HG03442 (cell line): ENCODE results near the gene SERPINB12.

Source experiments
- ATAC-seq: cut with Tn5 transposase; IDR thresholded peaks from one replicate; pipeline ENCODE4 v1.9.1; 2021; ENCODE audit warnings: mild to moderate bottlenecking, moderate library complexity; ENCODE audit not compliant: unreplicated experiment

The SERPINB12 gene

DNA sequence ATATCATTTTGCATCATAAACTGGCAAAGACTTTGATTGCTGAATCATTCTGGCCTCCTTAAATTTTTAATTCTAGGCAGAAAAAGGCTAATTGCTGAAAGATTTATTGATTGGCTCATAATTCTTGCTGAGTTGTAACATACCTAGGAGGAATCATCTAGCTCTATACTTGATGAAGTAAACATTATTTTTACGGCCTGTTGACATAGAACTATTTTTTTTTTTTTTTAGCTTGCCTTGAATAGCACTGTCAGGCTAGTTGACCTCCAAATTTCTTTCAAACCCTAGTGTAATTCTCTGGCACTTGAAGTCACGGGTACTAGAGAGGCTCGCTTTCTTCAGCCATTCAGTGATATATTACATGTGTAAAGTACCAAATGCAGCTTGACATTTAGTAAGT is 2.8 kb downstream of the SERPINB12 start:
- no peak for ATAC-seq

DNA sequence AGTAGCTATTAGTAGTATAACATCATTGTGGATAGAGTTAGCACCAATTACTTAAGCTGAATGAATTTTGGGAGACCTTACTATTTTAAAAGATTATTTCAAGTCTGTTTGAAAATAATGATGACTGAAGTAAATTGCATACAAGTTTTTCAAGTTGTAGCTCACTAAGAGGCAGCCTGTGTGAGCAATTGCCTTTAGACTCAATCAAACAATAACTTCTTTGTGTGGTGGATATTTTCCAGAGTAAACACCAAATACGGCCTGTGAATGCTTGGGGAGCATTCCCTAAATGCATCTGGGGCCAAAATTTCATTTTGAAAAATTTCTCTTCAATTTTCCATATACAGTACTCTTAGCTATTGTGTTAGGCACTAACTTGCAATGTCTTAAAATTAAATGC is 7.9 kb downstream of the SERPINB12 start:
- ATAC-seq, result no peak

DNA sequence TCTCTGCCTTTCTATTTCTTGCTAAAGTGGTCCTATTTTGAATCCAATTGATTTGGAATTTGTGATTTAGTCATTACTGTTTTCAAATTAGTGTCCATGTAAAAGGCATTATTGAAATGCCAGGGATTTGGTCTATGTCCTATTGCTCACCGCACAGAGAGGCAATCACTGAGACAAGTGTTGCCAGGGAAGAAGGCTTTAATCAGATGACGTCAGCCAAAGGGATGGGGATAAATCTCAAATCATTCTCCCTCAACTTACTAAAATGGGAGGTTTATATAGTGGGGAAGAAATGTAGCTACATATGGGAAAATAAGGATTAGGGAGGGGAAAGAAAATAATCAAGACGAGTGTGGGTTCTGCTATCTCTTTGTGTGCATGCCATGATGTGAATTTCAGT is 9.6 kb downstream of the SERPINB12 start:
- ATAC-seq, result no peak

- no peak for ATAC-seq
These were observed 10.4 kb downstream of the SERPINB12 start for GRCh38 chr18:63552581-63552980.

GRCh38 chr18:63553081-63553480 is 10.9 kb downstream of the SERPINB12 start:
- no peak for ATAC-seq

- ATAC-seq, result peak; percentile 47
These were observed 17.7 kb downstream of the SERPINB12 start for GRCh38 chr18:63559567-63560491.

DNA sequence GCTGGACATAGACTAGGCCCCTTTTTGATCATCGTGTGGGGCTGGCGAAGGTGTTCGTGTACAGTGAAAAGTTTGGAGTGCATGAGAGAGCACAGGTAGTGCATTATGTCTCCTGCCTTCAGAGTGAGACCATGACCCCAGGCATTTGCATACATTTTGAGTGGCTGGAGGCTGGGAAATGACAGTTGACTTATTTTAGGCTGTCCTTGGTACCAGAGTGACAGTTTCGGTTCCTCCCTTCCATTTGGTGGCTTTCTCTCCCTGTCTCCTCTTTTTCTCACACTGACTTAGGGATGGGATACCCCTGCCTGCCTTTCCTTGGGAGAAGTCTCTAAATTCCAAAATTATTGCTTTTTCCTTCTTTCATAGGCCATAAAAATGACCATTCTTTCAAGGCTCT is 20.1 kb downstream of the SERPINB12 start:
- peak; percentile 81 for ATAC-seq

DNA sequence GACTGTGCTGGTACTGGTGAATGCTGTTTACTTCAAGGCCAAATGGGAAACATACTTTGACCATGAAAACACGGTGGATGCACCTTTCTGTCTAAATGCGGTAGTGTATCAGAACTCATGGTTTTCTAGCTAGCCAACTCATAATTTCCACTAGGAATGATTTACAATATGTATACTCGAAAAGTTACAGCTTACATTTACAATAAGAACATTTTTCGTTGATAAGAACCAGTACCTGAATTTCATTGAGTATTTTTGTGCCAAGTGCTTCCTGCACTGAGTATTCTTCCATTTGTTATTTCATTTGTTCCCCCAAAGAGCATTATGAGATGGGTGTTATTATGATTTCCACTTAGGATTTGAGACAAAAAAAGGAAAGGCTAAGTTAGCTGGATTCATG is 21.9 kb downstream of the SERPINB12 start:
- ATAC-seq, result no peak

DNA sequence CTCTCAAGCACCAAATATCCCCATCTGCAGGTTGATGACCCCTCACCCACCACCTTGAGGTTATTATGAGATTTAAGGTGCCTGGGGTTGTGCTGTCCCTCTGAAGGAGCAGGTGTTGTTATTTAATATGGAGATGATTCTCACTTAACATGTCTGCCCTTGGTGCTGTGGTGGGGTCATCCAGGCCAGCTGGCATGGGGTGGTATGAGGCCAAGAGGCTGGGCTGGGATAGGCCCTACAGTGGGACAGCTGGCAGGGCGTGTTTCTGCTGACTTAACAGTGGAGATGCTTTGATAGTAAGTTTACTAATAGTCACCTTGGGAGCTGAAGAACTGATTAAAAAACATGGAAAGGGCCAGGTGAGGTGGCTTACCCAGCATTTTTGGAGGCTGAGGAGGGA is 22.4 kb downstream of the SERPINB12 start:
- ATAC-seq, result no peak

- no peak for ATAC-seq
These were observed 25.1 kb downstream of the SERPINB12 start for GRCh38 chr18:63567276-63567675.

DNA sequence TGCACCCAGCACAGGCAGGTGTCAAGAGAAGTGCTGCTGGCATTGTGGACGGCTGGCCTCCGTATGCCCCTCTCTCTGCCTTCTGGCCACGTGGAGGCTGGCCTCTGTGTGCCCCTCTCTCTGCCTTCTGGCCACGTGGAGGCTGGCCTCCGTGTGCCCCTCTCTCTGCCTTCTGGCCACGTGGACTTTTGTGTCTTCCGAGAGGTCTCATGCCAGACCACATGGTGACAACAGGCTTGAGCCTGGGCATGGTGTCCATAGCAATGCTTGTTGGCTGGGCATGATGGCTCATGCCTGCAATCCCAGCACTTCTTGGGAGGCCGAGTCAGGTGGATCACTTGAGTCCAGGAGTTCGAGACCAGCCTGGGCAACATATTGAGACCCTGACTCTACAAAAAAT is 25.7 kb downstream of the SERPINB12 start:
- ATAC-seq, result no peak

GRCh38 chr18:63570721-63571120 is 28.6 kb downstream of the SERPINB12 start:
- ATAC-seq, result no peak

DNA sequence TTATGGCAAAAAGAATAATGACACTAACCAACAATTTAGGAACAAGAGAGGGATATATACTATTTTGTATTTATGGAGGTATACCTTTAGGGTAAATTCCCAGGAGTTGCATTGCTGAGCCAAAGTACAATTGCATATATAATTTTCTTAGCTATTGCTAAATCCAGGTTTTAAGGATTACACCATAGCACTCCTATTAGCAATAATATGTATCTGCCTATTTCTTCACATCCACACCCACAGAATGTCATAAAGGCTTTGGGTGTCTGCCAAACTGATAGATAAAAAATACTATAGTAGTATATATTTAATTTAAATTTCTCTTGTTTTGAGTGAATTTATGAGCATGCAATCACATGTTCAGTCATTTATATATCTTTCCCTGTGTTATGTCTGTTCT is 33.5 kb downstream of the SERPINB12 start:
- no peak for ATAC-seq

DNA sequence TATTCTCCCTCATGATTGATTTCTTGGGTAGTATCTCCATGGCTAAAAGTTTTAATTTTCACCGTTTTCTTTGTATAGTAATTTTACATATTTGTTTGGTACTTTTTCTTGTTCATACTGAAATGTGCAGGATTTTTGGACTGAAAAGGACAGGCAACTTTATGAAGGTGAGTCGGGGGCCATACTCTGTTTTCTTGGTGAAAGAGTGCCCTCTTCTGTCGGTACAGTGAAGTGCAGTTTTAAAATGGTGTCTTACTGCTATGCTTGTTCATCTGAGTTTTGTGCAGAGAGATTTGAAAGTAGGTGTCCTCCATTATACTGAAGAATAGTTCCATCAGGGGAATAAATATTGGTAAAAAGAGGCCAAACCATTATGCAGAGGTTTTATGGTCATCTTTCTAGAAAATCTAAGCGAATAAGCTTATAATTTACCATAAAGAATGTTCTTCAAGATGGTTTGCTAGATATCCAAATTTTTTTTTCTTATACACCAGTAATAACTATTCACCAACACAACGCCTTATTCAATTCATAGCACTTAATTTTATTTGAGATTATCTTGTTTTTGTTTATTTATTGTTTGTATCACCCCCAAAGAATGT is 36.3 kb downstream of the SERPINB12 start:
- ATAC-seq, result peak; percentile 60

- ATAC-seq, result no peak
These were observed 37.4 kb downstream of the SERPINB12 start for GRCh38 chr18:63579616-63580015.

DNA sequence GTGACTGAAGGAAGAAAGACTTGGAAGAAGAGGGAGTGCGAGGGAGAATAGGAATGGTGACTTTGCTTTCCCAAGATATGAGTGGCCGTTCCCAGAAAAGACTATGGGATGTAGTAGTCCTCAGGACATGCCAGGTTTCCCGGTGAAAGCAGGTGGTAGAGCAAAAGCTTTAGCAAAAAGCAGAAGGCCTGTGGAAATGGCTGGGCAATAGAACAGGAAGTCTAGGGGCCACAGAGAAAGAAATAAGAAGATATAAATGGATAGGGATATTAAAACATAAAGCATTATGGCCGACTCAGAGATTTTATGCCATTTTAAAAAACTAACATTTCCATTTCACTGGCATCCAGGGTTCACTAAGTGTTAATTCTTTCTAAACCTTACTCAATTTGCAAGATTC is 43.8 kb downstream of the SERPINB12 start:
- no peak for ATAC-seq

GRCh38 chr18:63586431-63586830 is 44.3 kb downstream of the SERPINB12 start:
- ATAC-seq, result no peak

DNA sequence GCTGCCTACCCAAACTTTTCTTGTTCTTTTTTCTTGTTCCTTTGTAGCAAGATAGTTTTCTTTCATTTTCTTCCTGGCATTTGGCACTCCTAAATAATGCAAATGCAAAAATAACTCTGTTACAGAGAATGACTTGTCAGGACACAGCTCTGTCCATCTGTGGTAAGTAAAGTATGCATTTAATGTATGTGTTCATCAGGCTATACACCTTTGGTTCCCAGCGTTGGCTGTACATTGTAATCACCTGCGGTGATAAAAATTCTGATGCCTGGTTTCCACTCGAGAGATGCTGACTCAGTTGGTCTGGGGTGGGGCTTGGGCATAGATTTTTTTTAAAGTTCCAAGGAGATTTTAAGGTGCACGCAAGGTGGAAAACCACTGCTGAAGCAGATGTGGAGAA is 44.8 kb downstream of the SERPINB12 start, which contains the start of gene SERPINB13:
Gene SERPINB13, plus strand, starts transcription at position 378 of the 400 bp plus-strand sequence. CDS start 1,325 bp downstream, outside the sequence.
- no peak for ATAC-seq

DNA sequence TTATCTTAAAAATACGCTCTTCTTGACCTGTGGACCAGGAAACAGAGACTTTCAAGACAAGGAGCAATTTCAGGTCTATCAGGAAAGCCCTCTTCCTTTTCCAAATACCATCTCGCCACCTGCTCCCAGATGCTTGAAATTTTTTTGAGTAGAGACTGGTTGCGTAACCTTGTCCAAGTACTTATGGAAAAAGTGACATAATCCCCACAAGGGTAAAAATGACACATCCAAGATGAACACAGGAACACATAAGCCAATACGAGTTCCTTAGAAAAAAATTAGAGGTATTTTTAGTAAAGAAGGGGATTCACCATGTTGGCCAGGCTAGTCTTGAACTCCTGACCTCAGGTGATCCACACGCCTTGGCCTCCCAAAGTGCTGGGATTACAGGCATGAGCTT is 46.7 kb downstream of the SERPINB12 start:
- ATAC-seq, result no peak

GRCh38 chr18:63590373-63590772 is 48.2 kb downstream of the SERPINB12 start:
- no peak for ATAC-seq

GRCh38 chr18:63590966-63591695 is 49.0 kb downstream of the SERPINB12 start:
- no peak for ATAC-seq

DNA sequence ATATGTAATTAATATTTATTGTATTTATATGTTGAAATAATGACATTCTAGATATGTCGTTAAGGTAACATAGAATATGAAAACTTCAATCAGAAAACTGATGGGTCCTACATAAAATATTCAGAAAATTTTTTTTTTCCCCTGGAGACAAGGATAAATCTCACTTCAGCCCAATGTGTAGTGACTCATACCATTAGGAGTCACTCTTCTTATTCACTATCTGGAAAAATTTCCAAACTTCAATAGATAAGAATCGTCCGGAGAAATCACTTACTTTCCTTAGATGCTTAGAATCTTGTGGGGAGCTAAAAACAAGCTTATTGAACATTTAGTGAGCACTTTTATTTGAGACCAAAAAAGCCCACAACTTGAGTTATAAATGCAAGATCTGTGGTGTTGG is 49.6 kb downstream of the SERPINB12 start:
- no peak for ATAC-seq
